Endodermal cell (in vitro differentiated cells): ENCODE results near the gene ITM2B. TPM values are rescaled to one million over a fixed set of nuclear protein-coding genes. Genes with fewer than 3 reads are reported as not detected.

Source experiments
- DNase-seq: peaks from one replicate; pipeline ENCODE4 v3.0.0-alpha.2; 2017
- H3K27ac ChIP-seq: 2 replicates; pipeline ENCODE4 v1.5.1; 2013; ENCODE audit warnings: mild to moderate bottlenecking, low read depth, low read length, moderate library complexity
- H3K27me3 ChIP-seq: 2 replicates; pipeline ENCODE4 v1.6.1; 2013; ENCODE audit warnings: mild to moderate bottlenecking, low read length, moderate library complexity; ENCODE audit not compliant: insufficient read depth, control insufficient read depth, poor library complexity, severe bottlenecking
- H3K36me3 ChIP-seq: 2 replicates; pipeline ENCODE4 v1.7.0; 2013; ENCODE audit warnings: mild to moderate bottlenecking, low read length, moderate library complexity; ENCODE audit not compliant: control insufficient read depth, insufficient read depth
- H3K4me1 ChIP-seq: one replicate; pipeline ENCODE4 v1.7.0; 2013; ENCODE audit warnings: low read length; ENCODE audit not compliant: control insufficient read depth, insufficient read depth
- H3K4me3 ChIP-seq: 2 replicates; pipeline ENCODE4 v1.5.1; 2013; ENCODE audit warnings: mild to moderate bottlenecking, low read length, moderate library complexity
- H3K9ac ChIP-seq: 2 replicates; pipeline ENCODE4 v1.6.1; 2013; ENCODE audit warnings: mild to moderate bottlenecking, low read length, moderate library complexity; ENCODE audit not compliant: poor library complexity, severe bottlenecking; ENCODE audit errors: extremely low read depth
- H3K9me3 ChIP-seq: 2 replicates; pipeline ENCODE4 v1.6.1; 2013; ENCODE audit warnings: mild to moderate bottlenecking, low read length, moderate library complexity; ENCODE audit not compliant: control insufficient read depth
- H3K27ac Mint-ChIP-seq: 2 replicates; pipeline ENCODE4 v1.8.0; 2020; ENCODE audit warnings: mixed read lengths
- H3K27me3 Mint-ChIP-seq: 2 replicates; pipeline ENCODE4 v1.8.0; 2021; ENCODE audit warnings: mild to moderate bottlenecking, mixed read lengths; ENCODE audit not compliant: insufficient read depth
- H3K36me3 Mint-ChIP-seq: 2 replicates; pipeline ENCODE4 v1.8.0; 2020; ENCODE audit warnings: low read depth, mixed read lengths
- H3K4me1 Mint-ChIP-seq: 2 replicates; pipeline ENCODE4 v1.8.0; 2020; ENCODE audit warnings: mixed read lengths
- H3K4me3 Mint-ChIP-seq: 2 replicates; pipeline ENCODE4 v1.8.0; 2020; ENCODE audit warnings: mild to moderate bottlenecking, moderate library complexity, mixed read lengths
- H3K9me3 Mint-ChIP-seq: 2 replicates; pipeline ENCODE4 v1.8.0; 2020; ENCODE audit warnings: mild to moderate bottlenecking, mixed read lengths
- CTCF ChIP-seq: fragments of 200-600 bp; sonication (generic); conservative IDR thresholded peaks from 2 replicates; pipeline ENCODE4 v1.5.0; 2021; ENCODE audit warnings: antibody characterized with exemption, mild to moderate bottlenecking
- WGBS, 2 experiments: methylation state at CpG; one replicate each; pipeline versions ENCODE4 v1.1.5 to v1.1.7; 2013; ENCODE audit warnings: missing lambda C conversion rate in 2 of 2, mixed read lengths in 1 of 2; ENCODE audit not compliant: insufficient coverage in 1 of 2, insufficient read length in 1 of 2; 5-methylcytosine and 5-hydroxymethylcytosine counted together
- total RNA-seq, 2 donors: library from RNA; stranded (reverse); fragmentation: NEBNext Ultra II Directional in 1 of 2; extraction: Animal tissue kit (Norgen Biotek cat#: 25700) in 1 of 2; gene quantifications; 2 replicates in 1 of 2; 3 replicates in 1 of 2; pipeline ENCODE4 v1.2.1, GENCODE V29; 2021

ITM2B gene
- total RNA-seq, 2 donors from 2014 or later: 158 to 170 TPM

GRCh38 chr13:48260970-48261369 lies 28.0 kb downstream of the ITM2B start:
- DNase-seq: no peak
- Histone ChIP-seq H3K27me3 (no peaks in the 10 kb centered on the region), H3K9ac (no peak overlapping the region), H3K4me1 (no peaks in the 10 kb centered on the region), H3K9me3 (no peaks in the 10 kb centered on the region), H3K4me3 (no peak overlapping the region), H3K27ac (no peak overlapping the region), H3K36me3 (peaks cover 75% of the 10 kb centered on the region)
- Mint-ChIP-seq H3K9me3 (no peaks in the 10 kb centered on the region), H3K27me3 (no peaks in the 10 kb centered on the region), H3K4me3 (no peak overlapping the region), H3K36me3 (peaks cover 56% of the 10 kb centered on the region), H3K27ac (no peak overlapping the region), H3K4me1 (peaks cover 9% of the 10 kb centered on the region)
- TF ChIP-seq CTCF: no peak
- WGBS, 2 experiments: 98 to 100% methylated on average over 1 to 4 of the region's 4 CpGs

- Mint-ChIP-seq H3K36me3 (peaks cover 50% of the 10 kb centered on the region), H3K4me3 (no peak overlapping the region), H3K9me3 (no peaks in the 10 kb centered on the region), H3K4me1 (peaks cover 8% of the 10 kb centered on the region), H3K27ac (no peak overlapping the region), H3K27me3 (no peaks in the 10 kb centered on the region)
- Histone ChIP-seq H3K9me3 (no peaks in the 10 kb centered on the region), H3K36me3 (peaks cover 56% of the 10 kb centered on the region), H3K4me1 (no peaks in the 10 kb centered on the region), H3K27ac (no peak overlapping the region), H3K27me3 (no peaks in the 10 kb centered on the region), H3K9ac (no peak overlapping the region), H3K4me3 (no peak overlapping the region)
- no peak for DNase-seq
- 88 to 100% methylated on average over 1 of the region's 1 CpG for WGBS, 2 experiments
- TF ChIP-seq CTCF: no peak
Measured at GRCh38 chr13:48263196-48263595, 30.2 kb downstream of the ITM2B start.

GRCh38 chr13:48264058-48264457 lies 31.1 kb downstream of the ITM2B start:
- DNase-seq: no peak
- H3K27ac Mint-ChIP-seq: no peak overlapping the region
- Histone ChIP-seq H3K9me3 (no peaks in the 10 kb centered on the region), H3K4me1 (no peaks in the 10 kb centered on the region), H3K27me3 (no peaks in the 10 kb centered on the region), H3K27ac (no peak overlapping the region), H3K9ac (no peak overlapping the region), H3K36me3 (peaks cover 48% of the 10 kb centered on the region), H3K4me3 (no peak overlapping the region)
- H3K4me3 Mint-ChIP-seq: no peak overlapping the region
- H3K27me3 Mint-ChIP-seq: no peaks in the 10 kb centered on the region
- 90 to 100% methylated on average over 1 to 2 of the region's 2 CpGs for WGBS, 2 experiments
- no peaks in the 10 kb centered on the region for H3K9me3 Mint-ChIP-seq
- TF ChIP-seq CTCF: no peak
- H3K4me1 Mint-ChIP-seq: peaks cover 5% of the 10 kb centered on the region
- H3K36me3 Mint-ChIP-seq: peaks cover 49% of the 10 kb centered on the region
